ENCODE data around the gene OPRL1.

DNA sequence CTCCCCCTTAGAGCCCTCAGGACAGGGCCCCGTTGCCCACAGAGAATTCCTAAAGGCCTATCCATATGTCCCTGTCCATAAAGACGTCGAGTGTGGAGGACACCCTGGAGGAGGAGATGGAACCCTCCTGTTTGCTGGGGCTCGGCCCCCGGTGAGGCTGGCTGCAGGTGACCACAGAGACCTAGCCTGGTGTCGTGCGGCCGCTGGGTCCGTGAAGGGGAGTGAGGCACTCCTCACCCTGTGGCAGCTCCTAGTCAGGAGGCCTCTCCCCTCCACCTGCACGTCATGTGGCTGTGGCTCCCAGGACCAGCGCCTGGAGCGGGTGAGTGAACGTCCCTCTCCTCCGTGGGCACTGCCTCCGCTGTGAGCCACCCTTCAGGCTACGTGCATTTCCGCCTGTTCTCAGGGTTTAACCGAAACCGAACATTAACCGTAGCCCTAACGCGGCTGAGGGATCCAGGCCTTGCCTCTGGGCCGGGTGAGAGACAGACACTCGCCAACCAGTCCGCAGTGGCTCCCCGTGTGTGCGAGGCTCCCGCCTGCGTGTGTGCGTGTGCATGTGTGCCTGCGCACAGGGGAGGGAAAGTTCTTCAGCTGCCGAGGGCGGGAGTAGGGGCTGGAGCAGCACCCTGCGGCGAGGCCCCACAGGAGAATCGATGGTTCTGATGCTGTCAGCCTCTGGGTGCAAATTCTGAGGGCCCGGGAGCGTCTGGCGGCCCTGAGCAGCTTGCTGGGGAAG, 22.8 kb upstream of the OPRL1 start:
- TF ChIP-seq POLR2A (IDR thresholded peaks at IDR 0.05; ENCODE audit: control extremely low read depth in 1 of 2, low read depth in 2 of 2, low read length in 2 of 2): no peak
- TF ChIP-seq, protein P1, sequence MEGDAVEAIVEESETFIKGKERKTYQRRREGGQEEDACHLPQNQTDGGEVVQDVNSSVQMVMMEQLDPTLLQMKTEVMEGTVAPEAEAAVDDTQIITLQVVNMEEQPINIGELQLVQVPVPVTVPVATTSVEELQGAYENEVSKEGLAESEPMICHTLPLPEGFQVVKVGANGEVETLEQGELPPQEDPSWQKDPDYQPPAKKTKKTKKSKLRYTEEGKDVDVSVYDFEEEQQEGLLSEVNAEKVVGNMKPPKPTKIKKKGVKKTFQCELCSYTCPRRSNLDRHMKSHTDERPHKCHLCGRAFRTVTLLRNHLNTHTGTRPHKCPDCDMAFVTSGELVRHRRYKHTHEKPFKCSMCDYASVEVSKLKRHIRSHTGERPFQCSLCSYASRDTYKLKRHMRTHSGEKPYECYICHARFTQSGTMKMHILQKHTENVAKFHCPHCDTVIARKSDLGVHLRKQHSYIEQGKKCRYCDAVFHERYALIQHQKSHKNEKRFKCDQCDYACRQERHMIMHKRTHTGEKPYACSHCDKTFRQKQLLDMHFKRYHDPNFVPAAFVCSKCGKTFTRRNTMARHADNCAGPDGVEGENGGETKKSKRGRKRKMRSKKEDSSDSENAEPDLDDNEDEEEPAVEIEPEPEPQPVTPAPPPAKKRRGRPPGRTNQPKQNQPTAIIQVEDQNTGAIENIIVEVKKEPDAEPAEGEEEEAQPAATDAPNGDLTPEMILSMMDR (IDR thresholded peaks at IDR 0.05; ENCODE audit: control extremely low read depth in 1 of 3, insufficient read depth in 1 of 3, low read depth in 1 of 3, low read length in 3 of 3): no peak
- TF ChIP-seq, protein P2, sequence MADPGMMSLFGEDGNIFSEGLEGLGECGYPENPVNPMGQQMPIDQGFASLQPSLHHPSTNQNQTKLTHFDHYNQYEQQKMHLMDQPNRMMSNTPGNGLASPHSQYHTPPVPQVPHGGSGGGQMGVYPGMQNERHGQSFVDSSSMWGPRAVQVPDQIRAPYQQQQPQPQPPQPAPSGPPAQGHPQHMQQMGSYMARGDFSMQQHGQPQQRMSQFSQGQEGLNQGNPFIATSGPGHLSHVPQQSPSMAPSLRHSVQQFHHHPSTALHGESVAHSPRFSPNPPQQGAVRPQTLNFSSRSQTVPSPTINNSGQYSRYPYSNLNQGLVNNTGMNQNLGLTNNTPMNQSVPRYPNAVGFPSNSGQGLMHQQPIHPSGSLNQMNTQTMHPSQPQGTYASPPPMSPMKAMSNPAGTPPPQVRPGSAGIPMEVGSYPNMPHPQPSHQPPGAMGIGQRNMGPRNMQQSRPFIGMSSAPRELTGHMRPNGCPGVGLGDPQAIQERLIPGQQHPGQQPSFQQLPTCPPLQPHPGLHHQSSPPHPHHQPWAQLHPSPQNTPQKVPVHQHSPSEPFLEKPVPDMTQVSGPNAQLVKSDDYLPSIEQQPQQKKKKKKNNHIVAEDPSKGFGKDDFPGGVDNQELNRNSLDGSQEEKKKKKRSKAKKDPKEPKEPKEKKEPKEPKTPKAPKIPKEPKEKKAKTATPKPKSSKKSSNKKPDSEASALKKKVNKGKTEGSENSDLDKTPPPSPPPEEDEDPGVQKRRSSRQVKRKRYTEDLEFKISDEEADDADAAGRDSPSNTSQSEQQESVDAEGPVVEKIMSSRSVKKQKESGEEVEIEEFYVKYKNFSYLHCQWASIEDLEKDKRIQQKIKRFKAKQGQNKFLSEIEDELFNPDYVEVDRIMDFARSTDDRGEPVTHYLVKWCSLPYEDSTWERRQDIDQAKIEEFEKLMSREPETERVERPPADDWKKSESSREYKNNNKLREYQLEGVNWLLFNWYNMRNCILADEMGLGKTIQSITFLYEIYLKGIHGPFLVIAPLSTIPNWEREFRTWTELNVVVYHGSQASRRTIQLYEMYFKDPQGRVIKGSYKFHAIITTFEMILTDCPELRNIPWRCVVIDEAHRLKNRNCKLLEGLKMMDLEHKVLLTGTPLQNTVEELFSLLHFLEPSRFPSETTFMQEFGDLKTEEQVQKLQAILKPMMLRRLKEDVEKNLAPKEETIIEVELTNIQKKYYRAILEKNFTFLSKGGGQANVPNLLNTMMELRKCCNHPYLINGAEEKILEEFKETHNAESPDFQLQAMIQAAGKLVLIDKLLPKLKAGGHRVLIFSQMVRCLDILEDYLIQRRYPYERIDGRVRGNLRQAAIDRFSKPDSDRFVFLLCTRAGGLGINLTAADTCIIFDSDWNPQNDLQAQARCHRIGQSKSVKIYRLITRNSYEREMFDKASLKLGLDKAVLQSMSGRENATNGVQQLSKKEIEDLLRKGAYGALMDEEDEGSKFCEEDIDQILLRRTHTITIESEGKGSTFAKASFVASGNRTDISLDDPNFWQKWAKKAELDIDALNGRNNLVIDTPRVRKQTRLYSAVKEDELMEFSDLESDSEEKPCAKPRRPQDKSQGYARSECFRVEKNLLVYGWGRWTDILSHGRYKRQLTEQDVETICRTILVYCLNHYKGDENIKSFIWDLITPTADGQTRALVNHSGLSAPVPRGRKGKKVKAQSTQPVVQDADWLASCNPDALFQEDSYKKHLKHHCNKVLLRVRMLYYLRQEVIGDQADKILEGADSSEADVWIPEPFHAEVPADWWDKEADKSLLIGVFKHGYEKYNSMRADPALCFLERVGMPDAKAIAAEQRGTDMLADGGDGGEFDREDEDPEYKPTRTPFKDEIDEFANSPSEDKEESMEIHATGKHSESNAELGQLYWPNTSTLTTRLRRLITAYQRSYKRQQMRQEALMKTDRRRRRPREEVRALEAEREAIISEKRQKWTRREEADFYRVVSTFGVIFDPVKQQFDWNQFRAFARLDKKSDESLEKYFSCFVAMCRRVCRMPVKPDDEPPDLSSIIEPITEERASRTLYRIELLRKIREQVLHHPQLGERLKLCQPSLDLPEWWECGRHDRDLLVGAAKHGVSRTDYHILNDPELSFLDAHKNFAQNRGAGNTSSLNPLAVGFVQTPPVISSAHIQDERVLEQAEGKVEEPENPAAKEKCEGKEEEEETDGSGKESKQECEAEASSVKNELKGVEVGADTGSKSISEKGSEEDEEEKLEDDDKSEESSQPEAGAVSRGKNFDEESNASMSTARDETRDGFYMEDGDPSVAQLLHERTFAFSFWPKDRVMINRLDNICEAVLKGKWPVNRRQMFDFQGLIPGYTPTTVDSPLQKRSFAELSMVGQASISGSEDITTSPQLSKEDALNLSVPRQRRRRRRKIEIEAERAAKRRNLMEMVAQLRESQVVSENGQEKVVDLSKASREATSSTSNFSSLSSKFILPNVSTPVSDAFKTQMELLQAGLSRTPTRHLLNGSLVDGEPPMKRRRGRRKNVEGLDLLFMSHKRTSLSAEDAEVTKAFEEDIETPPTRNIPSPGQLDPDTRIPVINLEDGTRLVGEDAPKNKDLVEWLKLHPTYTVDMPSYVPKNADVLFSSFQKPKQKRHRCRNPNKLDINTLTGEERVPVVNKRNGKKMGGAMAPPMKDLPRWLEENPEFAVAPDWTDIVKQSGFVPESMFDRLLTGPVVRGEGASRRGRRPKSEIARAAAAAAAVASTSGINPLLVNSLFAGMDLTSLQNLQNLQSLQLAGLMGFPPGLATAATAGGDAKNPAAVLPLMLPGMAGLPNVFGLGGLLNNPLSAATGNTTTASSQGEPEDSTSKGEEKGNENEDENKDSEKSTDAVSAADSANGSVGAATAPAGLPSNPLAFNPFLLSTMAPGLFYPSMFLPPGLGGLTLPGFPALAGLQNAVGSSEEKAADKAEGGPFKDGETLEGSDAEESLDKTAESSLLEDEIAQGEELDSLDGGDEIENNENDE (IDR thresholded peaks at IDR 0.05; ENCODE audit: insufficient replicate concordance, low read length): no peak
- no peak for TF ChIP-seq KDM5A (IDR thresholded peaks at IDR 0.05; ENCODE audit: low read length)
- TF ChIP-seq, protein P3, sequence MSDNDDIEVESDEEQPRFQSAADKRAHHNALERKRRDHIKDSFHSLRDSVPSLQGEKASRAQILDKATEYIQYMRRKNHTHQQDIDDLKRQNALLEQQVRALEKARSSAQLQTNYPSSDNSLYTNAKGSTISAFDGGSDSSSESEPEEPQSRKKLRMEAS (IDR thresholded peaks at IDR 0.05): no peak
- no peak for TF ChIP-seq POLR2AphosphoS5 (IDR thresholded peaks at IDR 0.05; ENCODE audit: low read depth, low read length)
- TF ChIP-seq NRF1 (IDR thresholded peaks at IDR 0.05; ENCODE audit: low read depth, low read length): no peak
